Kidney epithelial cell (primary cell): ENCODE results near the gene ZFAND3. TPM values are rescaled to one million over a fixed set of nuclear protein-coding genes. Genes with fewer than 3 reads are reported as not detected.
"Not testable (repeated sequence)": the region's sequence is repeated elsewhere in the genome, so short reads cannot be mapped to it uniquely, and the experiment has no call there.

Source experiments
- DNase-seq: peaks from one replicate; pipeline ENCODE4 v3.0.0-alpha.2; 2010; ENCODE audit warnings: low read depth
- H3K27me3 ChIP-seq: 2 replicates; pipeline ENCODE4 v1.6.0; 2011; ENCODE audit warnings: low read length; ENCODE audit not compliant: control insufficient read depth, insufficient read depth
- H3K36me3 ChIP-seq: 2 replicates; pipeline ENCODE4 v1.5.1; 2011; ENCODE audit warnings: low read length; ENCODE audit not compliant: control insufficient read depth, insufficient read depth
- H3K4me3 ChIP-seq: 2 replicates; pipeline ENCODE4 v1.5.1; 2011; ENCODE audit warnings: low read depth, mild to moderate bottlenecking, control low read depth, low read length
- CTCF ChIP-seq: IDR thresholded peaks from 2 replicates; pipeline ENCODE4 v1.5.1; 2011; ENCODE audit warnings: mild to moderate bottlenecking, moderate library complexity, low read length, control low read depth, inconsistent platforms; ENCODE audit not compliant: insufficient read depth, poor library complexity, severe bottlenecking
- total RNA-seq: library from RNA; depleted of rRNA; stranded (reverse); fragments of >200 nt; gene quantifications from 2 replicates; pipeline ENCODE4 v1.2.3, GENCODE V29; 2015

ZFAND3 gene
- total RNA-seq, 1 donor from 2014 or later = 49.4 TPM

- DNase-seq = no peak
Measured at GRCh38 chr6:37987018-37987417, 167.5 kb downstream of the ZFAND3 start.

GRCh38 chr6:37987559-37987958, 168.0 kb downstream of the ZFAND3 start:
- Histone ChIP-seq H3K27me3 (no peaks in the 10 kb centered on the region), H3K36me3 (no peaks in the 10 kb centered on the region), H3K4me3 (no peak overlapping the region)
- no peak for DNase-seq
- no peak for TF ChIP-seq CTCF

More at GRCh38 chr6:37987018-37987417, 167.5 kb downstream of the ZFAND3 start:
- TF ChIP-seq CTCF = no peak
- Histone ChIP-seq H3K4me3 (no peak overlapping the region), H3K36me3 (no peaks in the 10 kb centered on the region), H3K27me3 (no peaks in the 10 kb centered on the region)

- no peaks in the 10 kb centered on the region for H3K36me3 ChIP-seq
- no peak for DNase-seq
- no peaks in the 10 kb centered on the region for H3K27me3 ChIP-seq
- no peak overlapping the region for H3K4me3 ChIP-seq
- no peak for TF ChIP-seq CTCF
Measured at GRCh38 chr6:37988127-37988526, 168.6 kb downstream of the ZFAND3 start.

- H3K36me3 ChIP-seq = no peaks in the 10 kb centered on the region
- DNase-seq = no peak
- TF ChIP-seq CTCF = no peak
Measured at GRCh38 chr6:37988696-37989095, 169.2 kb downstream of the ZFAND3 start.

GRCh38 chr6:37990762-37991525, 171.4 kb downstream of the ZFAND3 start:
- no peak for TF ChIP-seq CTCF
- Histone ChIP-seq H3K27me3 (no peaks in the 10 kb centered on the region), H3K4me3 (no peak overlapping the region), H3K36me3 (no peaks in the 10 kb centered on the region)
- peak; percentile 70 for DNase-seq

More at GRCh38 chr6:37988696-37989095, 169.2 kb downstream of the ZFAND3 start:
- no peaks in the 10 kb centered on the region for H3K27me3 ChIP-seq
- no peak overlapping the region for H3K4me3 ChIP-seq

GRCh38 chr6:37992749-37993148, 173.2 kb downstream of the ZFAND3 start:
- no peak for TF ChIP-seq CTCF
- no peak for DNase-seq
- Histone ChIP-seq H3K36me3 (no peaks in the 10 kb centered on the region), H3K27me3 (no peaks in the 10 kb centered on the region), H3K4me3 (no peak overlapping the region)

- H3K4me3 ChIP-seq, DNase-seq, H3K36me3 ChIP-seq, H3K27me3 ChIP-seq: not testable (repeated sequence)
Measured at GRCh38 chr6:37993194-37993593, 173.7 kb downstream of the ZFAND3 start.
